C1 segment of cervical spinal cord (tissue), 14 donors: ENCODE data around the gene NECTIN3.

Experiments
- DNase-seq, 14 donors: peaks; one replicate each; lab custom pipeline; 2025; lab: John Stamatoyannopoulos, UW

The NECTIN3 gene

GRCh38 chr3:111081008-111081545 lies 9.5 kb downstream of the NECTIN3 start:
- DNase-seq: no peak

GRCh38 chr3:111084911-111085310 lies 13.3 kb downstream of the NECTIN3 start:
- no peak for DNase-seq

- no peak for DNase-seq
Measured at GRCh38 chr3:111087924-111088469, 16.4 kb downstream of the NECTIN3 start.

GRCh38 chr3:111096487-111097209 lies 25.0 kb downstream of the NECTIN3 start:
- DNase-seq: no peak

GRCh38 chr3:111103807-111104206 lies 32.2 kb downstream of the NECTIN3 start:
- DNase-seq: no peak

- DNase-seq: no peak
Measured at GRCh38 chr3:111106993-111107661, 35.5 kb downstream of the NECTIN3 start.

GRCh38 chr3:111107662-111108035 lies 36.0 kb downstream of the NECTIN3 start:
- DNase-seq: no peak

- no peak for DNase-seq
Measured at GRCh38 chr3:111112913-111113312, 41.3 kb downstream of the NECTIN3 start.

- no peak for DNase-seq
Measured at GRCh38 chr3:111128884-111129283, 57.3 kb downstream of the NECTIN3 start.

GRCh38 chr3:111130827-111131226 lies 59.2 kb downstream of the NECTIN3 start:
- DNase-seq: no peak

GRCh38 chr3:111134302-111134701 lies 62.7 kb downstream of the NECTIN3 start:
- DNase-seq: no peak

- no peak for DNase-seq
Measured at GRCh38 chr3:111151438-111151837, 79.8 kb downstream of the NECTIN3 start.

- no peak for DNase-seq
Measured at GRCh38 chr3:111152496-111152895, 80.9 kb downstream of the NECTIN3 start.

GRCh38 chr3:111156517-111156916 lies 84.9 kb downstream of the NECTIN3 start:
- DNase-seq: no peak

- no peak for DNase-seq
Measured at GRCh38 chr3:111159391-111159790, 87.8 kb downstream of the NECTIN3 start.

GRCh38 chr3:111164621-111165020 lies 93.0 kb downstream of the NECTIN3 start:
- DNase-seq: no peak

GRCh38 chr3:111165411-111165810 lies 93.8 kb downstream of the NECTIN3 start:
- no peak for DNase-seq

- DNase-seq: no peak
Measured at GRCh38 chr3:111173328-111173900, 101.8 kb downstream of the NECTIN3 start.

- DNase-seq: no peak
Measured at GRCh38 chr3:111173906-111174305, 102.3 kb downstream of the NECTIN3 start.

GRCh38 chr3:111190518-111190917 lies 118.9 kb downstream of the NECTIN3 start:
- DNase-seq: no peak

- no peak for DNase-seq
Measured at GRCh38 chr3:111193472-111193871, 121.9 kb downstream of the NECTIN3 start.

- no peak for DNase-seq
Measured at GRCh38 chr3:111194048-111194447, 122.4 kb downstream of the NECTIN3 start.
